CD4-positive, alpha-beta T cell treated with Interleukin-4 for 4 hours (primary cell): ENCODE results near the gene GCA.

Experiments
- DNase-seq: peaks from one replicate; pipeline ENCODE4 v3.0.0-alpha.2; 2020

The GCA gene

DNA sequence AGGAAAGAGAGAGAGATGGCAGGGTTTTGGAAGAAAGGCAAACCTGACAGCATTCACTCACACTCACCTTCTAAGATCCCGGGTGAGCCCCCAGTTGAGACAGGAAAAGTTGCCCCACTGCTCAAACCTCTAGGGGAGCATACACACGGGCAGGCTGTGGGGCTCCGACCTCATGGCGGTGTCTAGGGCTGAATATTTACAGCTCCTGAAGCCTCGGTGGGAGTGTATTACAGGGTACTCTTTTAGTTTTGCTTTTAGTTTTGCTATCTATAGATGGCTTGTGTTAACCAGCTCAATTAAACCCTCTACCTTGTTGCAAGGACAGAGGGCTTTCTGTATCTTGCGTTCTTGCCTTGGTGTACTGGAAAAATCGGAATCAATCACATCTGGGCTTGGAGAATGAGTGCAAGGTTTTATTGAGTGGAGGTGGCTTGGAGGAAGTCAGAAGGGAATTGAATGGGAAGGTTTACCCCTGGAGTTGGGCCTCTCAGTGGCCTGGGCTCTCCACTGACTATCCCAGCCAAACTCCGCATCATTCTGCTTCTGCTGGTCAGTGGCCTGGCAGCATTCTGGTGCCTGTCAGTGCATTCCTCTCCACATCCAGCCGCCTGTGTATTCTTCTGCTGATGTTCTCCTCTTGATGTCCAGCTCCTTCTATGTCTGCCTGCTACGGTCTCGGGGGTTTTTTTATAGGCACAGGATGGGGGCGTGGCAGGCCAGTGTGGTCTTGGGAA lies 15.3 kb upstream of the GCA start:
- DNase-seq, result no peak

GRCh38 chr2:162330881-162331280 lies 13.1 kb upstream of the GCA start:
- DNase-seq, result no peak

GRCh38 chr2:162333968-162334367 lies 10.0 kb upstream of the GCA start:
- DNase-seq, result peak; percentile 28

- no peak for DNase-seq
These were observed 6.1 kb upstream of the GCA start for GRCh38 chr2:162337868-162338267.

GRCh38 chr2:162340822-162341221 lies 3.1 kb upstream of the GCA start:
- no peak for DNase-seq

GRCh38 chr2:162342321-162342720 lies 1.6 kb upstream of the GCA start:
- no peak for DNase-seq

- no peak for DNase-seq
These were observed 1.1 kb upstream of the GCA start for GRCh38 chr2:162342841-162343240.

- DNase-seq, result no peak
These were observed 474 bp upstream of the GCA start for GRCh38 chr2:162343492-162343823.

- DNase-seq, result no peak
These were observed 652 bp downstream of the GCA start for GRCh38 chr2:162344617-162344950.

- no peak for DNase-seq
These were observed 21.5 kb downstream of the GCA start for GRCh38 chr2:162365392-162365791.

GRCh38 chr2:162368494-162368893 lies 24.6 kb downstream of the GCA start:
- DNase-seq, result no peak

DNA sequence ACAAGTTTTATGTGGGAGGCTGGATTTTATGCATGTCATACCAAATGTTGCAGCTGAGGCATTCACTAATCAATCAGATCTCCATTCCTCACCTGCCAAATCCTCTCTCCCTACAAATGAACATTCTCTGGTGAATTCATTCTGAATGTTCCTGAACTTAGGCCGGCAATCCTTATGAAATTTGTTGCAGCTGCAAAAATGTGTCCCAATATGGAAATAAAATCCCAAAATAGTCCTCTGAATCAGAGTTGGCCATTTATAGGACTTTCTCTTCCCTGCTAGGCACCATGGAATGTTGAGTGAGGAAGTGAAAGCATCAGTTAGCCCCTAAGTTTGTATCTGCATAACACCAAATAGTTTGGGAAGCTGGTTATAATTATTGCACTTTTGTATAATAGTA lies 25.6 kb downstream of the GCA start:
- no peak for DNase-seq

GRCh38 chr2:162370931-162371330 lies 27.0 kb downstream of the GCA start:
- DNase-seq, result no peak

- no peak for DNase-seq
These were observed 28.9 kb downstream of the GCA start for GRCh38 chr2:162372818-162373217.

DNA sequence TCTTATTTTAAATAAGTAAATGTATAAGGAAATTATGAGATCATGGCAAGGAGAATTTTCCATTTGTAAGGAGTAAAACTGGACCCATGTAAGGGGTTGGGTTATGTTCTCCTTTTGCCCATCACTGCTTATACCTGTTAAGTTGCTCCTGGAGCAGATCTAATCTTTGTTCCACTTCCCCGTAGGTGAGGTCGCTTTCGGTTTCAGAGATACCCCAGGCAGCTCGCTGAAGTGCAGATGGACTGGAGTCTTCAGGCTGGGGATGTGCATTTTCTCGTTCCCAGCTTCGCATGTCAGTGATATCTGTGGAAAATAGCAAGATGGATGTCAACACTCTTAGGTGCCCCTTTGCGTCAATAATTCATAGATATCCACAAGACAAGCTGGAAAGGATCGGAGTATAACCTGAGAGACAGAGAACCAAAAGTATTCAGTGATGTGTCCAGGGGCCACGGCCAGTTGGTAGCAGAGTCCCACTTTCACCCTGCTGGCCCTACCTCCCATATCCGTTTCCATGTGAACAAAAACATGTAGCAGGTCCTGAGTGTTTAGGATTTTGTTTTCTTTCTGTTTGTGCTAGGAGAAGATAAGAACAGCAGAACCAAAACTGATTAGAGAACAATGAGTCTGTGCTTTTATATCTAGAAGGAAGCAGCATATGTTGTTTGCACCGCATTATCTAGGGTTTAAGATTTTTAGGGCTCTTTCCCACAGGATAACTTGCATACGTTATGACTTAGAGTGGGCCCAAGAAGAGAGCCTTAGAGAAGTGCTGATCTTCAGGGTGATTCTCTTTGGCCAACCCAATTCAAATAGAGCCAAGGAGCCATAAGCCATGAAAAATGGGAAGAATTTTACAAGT lies 36.0 kb downstream of the GCA start:
- DNase-seq, result no peak

DNA sequence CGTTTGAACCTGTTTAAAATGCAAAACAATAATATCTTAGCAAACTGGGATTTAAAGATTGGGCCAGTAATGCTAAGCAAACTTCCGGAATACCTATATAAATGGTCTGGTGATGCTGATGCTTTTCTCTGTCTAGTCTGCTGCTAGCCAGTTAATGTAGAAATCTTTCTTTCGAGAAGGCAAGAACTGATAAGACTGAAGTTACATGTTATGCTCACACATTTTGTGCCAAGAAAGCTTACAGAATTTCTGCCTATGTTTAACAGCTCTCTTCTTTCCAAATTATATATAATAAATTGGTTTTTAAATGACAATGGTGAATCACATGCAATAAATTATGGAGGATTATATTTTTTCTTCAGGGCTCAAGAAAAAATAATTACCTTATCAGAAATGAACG lies 37.9 kb downstream of the GCA start:
- DNase-seq, result no peak

DNA sequence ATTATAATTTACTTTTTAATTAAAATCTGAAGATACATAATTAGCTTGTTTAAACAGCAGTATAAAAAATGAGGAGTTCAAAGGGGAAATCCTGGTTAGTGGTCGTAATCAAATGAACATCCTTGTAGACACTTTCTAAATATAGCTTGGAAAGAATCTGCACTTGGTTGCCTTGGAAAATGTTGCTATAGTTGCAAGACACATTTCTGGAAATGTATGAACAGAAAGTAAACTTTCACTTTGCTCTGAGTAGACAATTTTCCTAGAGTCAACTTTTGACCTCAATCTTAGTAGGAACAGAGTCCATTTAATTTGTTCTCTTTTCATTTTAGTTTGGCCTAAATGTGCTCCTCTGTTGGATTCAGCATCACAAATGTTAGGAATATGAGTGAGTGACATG lies 38.3 kb downstream of the GCA start:
- DNase-seq, result no peak

DNA sequence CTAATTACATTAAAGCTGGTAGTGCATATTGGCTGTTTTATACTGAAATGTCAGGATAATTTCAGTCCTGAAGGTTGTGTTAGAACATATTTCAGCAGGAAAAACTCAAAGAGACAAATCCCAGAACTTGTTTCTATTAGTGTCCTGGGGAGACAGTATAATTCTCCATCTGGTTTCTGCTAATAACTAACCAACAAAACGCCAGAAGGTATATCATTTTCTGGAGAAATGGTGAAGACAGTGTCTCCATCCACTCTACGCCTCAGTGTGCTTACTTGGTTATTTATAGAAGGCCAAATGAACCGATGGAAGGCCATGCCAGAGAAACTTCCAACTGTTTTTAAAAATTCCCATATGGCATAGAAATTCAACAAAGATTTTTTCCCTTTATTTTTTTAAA lies 41.6 kb downstream of the GCA start:
- no peak for DNase-seq

GRCh38 chr2:162390801-162391200 lies 46.9 kb downstream of the GCA start:
- DNase-seq, result no peak

GRCh38 chr2:162400336-162400735 lies 56.4 kb downstream of the GCA start:
- DNase-seq, result no peak

GRCh38 chr2:162401871-162402270 lies 57.9 kb downstream of the GCA start:
- DNase-seq, result no peak

DNA sequence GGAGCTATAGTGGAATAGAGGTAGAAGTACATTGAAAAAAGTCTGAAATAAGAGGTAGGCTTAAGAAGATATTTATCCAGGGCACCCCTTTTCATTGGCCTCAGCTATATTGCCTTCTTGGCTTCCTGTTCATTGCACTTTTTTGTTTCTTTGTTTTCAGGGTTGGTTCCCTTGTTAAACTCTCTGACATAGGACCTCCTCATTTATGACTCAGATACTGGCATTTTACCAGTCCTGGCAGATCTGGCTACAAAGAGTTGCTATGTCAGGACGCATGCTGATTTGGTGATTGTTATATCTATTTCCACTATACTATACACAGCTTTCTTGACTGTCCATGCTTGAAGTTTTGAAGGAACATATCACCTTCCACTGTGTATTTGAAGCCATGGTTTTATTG lies 60.0 kb downstream of the GCA start:
- DNase-seq, result no peak
